Measurements from ENCODE around the gene TBCK. TPM values are rescaled to one million over a fixed set of nuclear protein-coding genes. Genes with fewer than 3 reads are reported as not detected.

Gene TBCK
- total RNA-seq, 1 experiment from 2014 or later, result 22.3 TPM

DNA sequence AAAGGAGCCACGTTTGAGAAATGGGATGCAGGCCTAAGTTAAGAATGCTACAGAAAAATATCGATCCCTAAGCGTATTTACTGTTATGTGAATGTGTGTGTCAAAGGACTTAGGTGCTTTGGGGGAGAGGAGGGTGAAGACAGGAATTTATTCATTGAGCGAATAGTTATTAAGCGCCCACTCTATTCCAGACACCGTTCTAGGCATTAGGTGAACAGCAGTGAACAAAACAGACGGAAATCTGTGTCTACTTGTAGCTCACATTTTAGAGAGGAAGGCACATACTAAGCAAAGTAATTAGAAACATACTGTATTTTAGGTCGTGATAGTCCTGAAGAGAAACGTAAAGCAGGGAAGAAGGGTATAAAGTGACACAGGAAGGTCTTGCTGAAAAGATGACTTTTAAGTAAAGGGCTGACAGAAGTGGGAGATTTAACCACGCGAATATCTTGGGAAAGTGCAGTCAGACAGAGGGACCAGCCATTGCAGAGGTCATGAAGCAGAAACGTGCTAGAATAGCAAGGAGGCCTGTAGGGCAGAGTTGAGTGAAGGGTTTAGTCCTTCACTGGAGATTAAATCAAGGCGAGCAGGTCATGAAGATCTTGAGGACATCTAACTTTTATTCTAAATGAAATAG, 882 bp upstream of the TBCK start:
- RAD21 ChIA-PET (ENCODE audit: low non-redundant PET in 1 of 2, low total read pairs in 2 of 2, uncharacterized antibody in 2 of 2, unreplicated experiment in 2 of 2), result no interaction called here

DNA sequence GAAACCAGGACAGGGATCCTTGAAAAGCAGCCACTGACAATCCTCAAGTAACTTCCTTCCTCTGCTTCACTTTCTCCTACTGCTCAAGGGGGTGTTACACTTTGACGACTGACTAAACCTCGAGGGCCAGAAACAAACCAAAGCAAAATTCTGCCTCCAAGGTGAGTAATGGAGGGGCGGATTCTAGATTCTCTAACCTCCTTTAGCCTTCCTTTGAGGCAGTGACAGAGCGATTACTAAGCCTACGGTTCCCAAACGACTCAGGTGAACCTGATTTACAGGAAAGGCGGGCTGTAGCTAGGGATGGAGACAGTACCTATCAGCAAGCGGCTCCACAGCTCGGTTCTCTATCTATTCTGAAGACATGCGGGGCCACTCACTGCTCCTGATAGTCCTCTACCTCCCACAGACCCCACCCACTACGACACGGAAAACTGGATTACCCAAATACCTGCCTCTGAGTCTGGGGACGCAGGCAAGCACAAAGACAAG, 487 bp downstream of the TBCK start:
- Histone ChIP-seq H2AFZ (ENCODE audit: low read depth, low read length, poor library complexity, severe bottlenecking) (no peak overlapping the region), H4K20me1 (ENCODE audit: insufficient read depth) (no peaks in the 10 kb centered on the region), H3K9me2 (ENCODE audit: insufficient read depth) (no peaks in the 10 kb centered on the region), H3K27ac (ENCODE audit: low read depth, low read length) (peak overlapping the region; percentile 74), H3K4me2 (ENCODE audit: low read length) (peak overlapping the region; percentile 73), H3K9me3 (ENCODE audit: control insufficient read depth in 1 of 2, insufficient read depth in 1 of 2, low read depth in 1 of 2, low read length in 2 of 2) (no peaks in the 10 kb centered on the region), H3K36me3 (ENCODE audit: control insufficient read depth in 1 of 2, insufficient read depth in 2 of 2, low read length in 2 of 2) (no peaks in the 10 kb centered on the region), H3K79me2 (ENCODE audit: insufficient read depth, low read length) (peaks cover 84% of the 10 kb centered on the region), H3K27me3 (ENCODE audit: insufficient read depth, low read length) (no peaks in the 10 kb centered on the region), H3K4me3 (replicated peaks in 1 of 2; ENCODE audit: low read depth in 1 of 2, low read length in 2 of 2) (peak overlapping the region; percentile 84 to 88), H3K9ac (ENCODE audit: low read length) (peak overlapping the region; percentile 87), H3K4me1 (ENCODE audit: control insufficient read depth in 1 of 2, insufficient read depth in 2 of 2, low read length in 2 of 2) (peaks cover 5 to 13% of the 10 kb centered on the region in 2 experiments; a peak in 3 of 4 replicates)
- DNase-seq (ENCODE audit: low read depth, low spot score) (no peak), ATAC-seq (peak; percentile 51)
- ChIA-PET CTCF (interaction anchor here (0.9 to 1.0 kb wide), 2 partner anchors 13 to 20 kb away, joined by 3 to 8 read pairs; no protein-coding TSS in a partner anchor), POLR2A (interaction anchor here (0.6 to 1.3 kb wide), 3 partner anchors 11 to 200 kb away, joined by 3 to 5 read pairs (median 3); no protein-coding TSS in a partner anchor), RAD21 (ENCODE audit: low non-redundant PET in 1 of 2, low total read pairs in 2 of 2, uncharacterized antibody in 2 of 2, unreplicated experiment in 2 of 2) (interaction anchor here in 1 of 2 experiments (0.7 kb wide), 2 partner anchors 16 to 47 kb away, joined by 3 to 4 read pairs; no protein-coding TSS in a partner anchor)
- TF ChIP-seq CEBPB (IDR thresholded peaks at IDR 0.05; ENCODE audit: low read depth) (no peak), EZH2phosphoT487 (IDR thresholded peaks at IDR 0.05; ENCODE audit: borderline replicate concordance) (no peak), ZFX (IDR thresholded peaks at IDR 0.05) (no peak), YY1 (IDR thresholded peaks at IDR 0.05; ENCODE audit: extremely low read depth, insufficient replicate concordance, low read depth, low read length) (no peak), ELF1 (IDR thresholded peaks at IDR 0.05; ENCODE audit: borderline replicate concordance, low read depth) (no peak), POLR2AphosphoS5 (IDR thresholded peaks at IDR 0.05; ENCODE audit: low read depth, low read length) (no peak), SRF (IDR thresholded peaks at IDR 0.05; ENCODE audit: low read depth) (no peak), ZNF274 (IDR thresholded peaks at IDR 0.05; ENCODE audit: low read depth, low read length) (no peak), JUND (IDR thresholded peaks at IDR 0.05) (no peak), EZH2 (IDR thresholded peaks at IDR 0.05) (no peak), EGR1 (IDR thresholded peaks at IDR 0.05; ENCODE audit: low read depth) (no peak), POLR2A (IDR thresholded peaks at IDR 0.05; ENCODE audit: borderline replicate concordance, extremely low read depth, insufficient read depth, insufficient read length) (no peak), FOSL1 (IDR thresholded peaks at IDR 0.05; ENCODE audit: low read depth) (no peak), RAD21 (IDR thresholded peaks at IDR 0.05; ENCODE audit: low read depth) (no peak), ATF3 (IDR thresholded peaks at IDR 0.05) (no peak)
- TF ChIP-seq, protein P1, sequence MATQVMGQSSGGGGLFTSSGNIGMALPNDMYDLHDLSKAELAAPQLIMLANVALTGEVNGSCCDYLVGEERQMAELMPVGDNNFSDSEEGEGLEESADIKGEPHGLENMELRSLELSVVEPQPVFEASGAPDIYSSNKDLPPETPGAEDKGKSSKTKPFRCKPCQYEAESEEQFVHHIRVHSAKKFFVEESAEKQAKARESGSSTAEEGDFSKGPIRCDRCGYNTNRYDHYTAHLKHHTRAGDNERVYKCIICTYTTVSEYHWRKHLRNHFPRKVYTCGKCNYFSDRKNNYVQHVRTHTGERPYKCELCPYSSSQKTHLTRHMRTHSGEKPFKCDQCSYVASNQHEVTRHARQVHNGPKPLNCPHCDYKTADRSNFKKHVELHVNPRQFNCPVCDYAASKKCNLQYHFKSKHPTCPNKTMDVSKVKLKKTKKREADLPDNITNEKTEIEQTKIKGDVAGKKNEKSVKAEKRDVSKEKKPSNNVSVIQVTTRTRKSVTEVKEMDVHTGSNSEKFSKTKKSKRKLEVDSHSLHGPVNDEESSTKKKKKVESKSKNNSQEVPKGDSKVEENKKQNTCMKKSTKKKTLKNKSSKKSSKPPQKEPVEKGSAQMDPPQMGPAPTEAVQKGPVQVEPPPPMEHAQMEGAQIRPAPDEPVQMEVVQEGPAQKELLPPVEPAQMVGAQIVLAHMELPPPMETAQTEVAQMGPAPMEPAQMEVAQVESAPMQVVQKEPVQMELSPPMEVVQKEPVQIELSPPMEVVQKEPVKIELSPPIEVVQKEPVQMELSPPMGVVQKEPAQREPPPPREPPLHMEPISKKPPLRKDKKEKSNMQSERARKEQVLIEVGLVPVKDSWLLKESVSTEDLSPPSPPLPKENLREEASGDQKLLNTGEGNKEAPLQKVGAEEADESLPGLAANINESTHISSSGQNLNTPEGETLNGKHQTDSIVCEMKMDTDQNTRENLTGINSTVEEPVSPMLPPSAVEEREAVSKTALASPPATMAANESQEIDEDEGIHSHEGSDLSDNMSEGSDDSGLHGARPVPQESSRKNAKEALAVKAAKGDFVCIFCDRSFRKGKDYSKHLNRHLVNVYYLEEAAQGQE (IDR thresholded peaks at IDR 0.05; ENCODE audit: low read depth), result no peak
- intact Hi-C loops (cut with micrococcal nuclease), result no loop called here
- BruUV-seq (replicated peaks), result TSS peak; percentile 82

More for the DNA sequence above, 882 bp upstream of the TBCK start:
- TF ChIP-seq CEBPB (IDR thresholded peaks at IDR 0.05; ENCODE audit: low read depth), result no peak
- peak; percentile 5; the same call in 1 of the 2 replicates for TF ChIP-seq ZFX (IDR thresholded peaks at IDR 0.05)
- H3K9ac ChIP-seq (ENCODE audit: low read length), result peak overlapping the region; percentile 87
- intact Hi-C loops (cut with micrococcal nuclease), result no loop called here
- peaks cover 82% of the 10 kb centered on the region for H3K79me2 ChIP-seq (ENCODE audit: insufficient read depth, low read length)
- H3K27me3 ChIP-seq (ENCODE audit: insufficient read depth, low read length), result no peaks in the 10 kb centered on the region
- ChIA-PET POLR2A (no interaction called here), CTCF (no interaction called here)
- no peak overlapping the region for H2AFZ ChIP-seq (ENCODE audit: low read depth, low read length, poor library complexity, severe bottlenecking)
- H3K4me2 ChIP-seq (ENCODE audit: low read length), result peak overlapping the region; percentile 73
- ATAC-seq (no peak), DNase-seq (ENCODE audit: low read depth, low spot score) (no peak)
- no peaks in the 10 kb centered on the region for H3K36me3 ChIP-seq (ENCODE audit: control insufficient read depth in 1 of 2, insufficient read depth in 2 of 2, low read length in 2 of 2)
- H3K27ac ChIP-seq (ENCODE audit: low read depth, low read length), result peak overlapping the region; percentile 74
- no peaks in the 10 kb centered on the region for H3K9me3 ChIP-seq (ENCODE audit: control insufficient read depth in 1 of 2, insufficient read depth in 1 of 2, low read depth in 1 of 2, low read length in 2 of 2)
- H4K20me1 ChIP-seq (ENCODE audit: insufficient read depth), result no peaks in the 10 kb centered on the region
- no peaks in the 10 kb centered on the region for H3K9me2 ChIP-seq (ENCODE audit: insufficient read depth)
- H3K4me1 ChIP-seq (ENCODE audit: control insufficient read depth in 1 of 2, insufficient read depth in 2 of 2, low read length in 2 of 2), result peaks cover 5 to 13% of the 10 kb centered on the region in 2 experiments; a peak in 3 of 4 replicates
- peak overlapping the region; percentile 84 to 88 for H3K4me3 ChIP-seq (replicated peaks in 1 of 2; ENCODE audit: low read depth in 1 of 2, low read length in 2 of 2)
- TSS peak; percentile 71 for BruUV-seq (replicated peaks)
